Fibroblast of mammary gland (primary cell): ENCODE measurements around the gene SHROOM4.

ENCODE experiments used
- DNase-seq: peaks from one replicate; pipeline ENCODE4 v3.0.0-alpha.2; 2010; ENCODE audit warnings: low read depth
- H3K4me3 ChIP-seq: 2 replicates; pipeline ENCODE4 v1.5.1; 2011; ENCODE audit warnings: low read depth, mild to moderate bottlenecking, low read length, moderate library complexity; ENCODE audit not compliant: control insufficient read depth
- CTCF ChIP-seq: conservative IDR thresholded peaks from 2 replicates; pipeline ENCODE4 v1.5.1; 2011; ENCODE audit warnings: low read depth, low read length, inconsistent platforms; ENCODE audit not compliant: control insufficient read depth, insufficient read depth

SHROOM4 gene

GRCh38 chrX:50798783-50799182 is 15.2 kb downstream of the SHROOM4 start:
- no peak for DNase-seq
- no peak for TF ChIP-seq CTCF

GRCh38 chrX:50787099-50787498 is 26.9 kb downstream of the SHROOM4 start:
- H3K4me3 ChIP-seq, result no peak overlapping the region
- TF ChIP-seq CTCF, result no peak
- no peak for DNase-seq

More at GRCh38 chrX:50798783-50799182, 15.2 kb downstream of the SHROOM4 start:
- no peak overlapping the region for H3K4me3 ChIP-seq

GRCh38 chrX:50780144-50780543 is 33.9 kb downstream of the SHROOM4 start:
- no peak for DNase-seq
- TF ChIP-seq CTCF, result no peak
- H3K4me3 ChIP-seq, result no peak overlapping the region

GRCh38 chrX:50779694-50780093 is 34.3 kb downstream of the SHROOM4 start:
- DNase-seq, result no peak
- no peak overlapping the region for H3K4me3 ChIP-seq
- no peak for TF ChIP-seq CTCF

GRCh38 chrX:50778272-50778671 is 35.7 kb downstream of the SHROOM4 start:
- TF ChIP-seq CTCF, result no peak
- no peak overlapping the region for H3K4me3 ChIP-seq
- no peak for DNase-seq

GRCh38 chrX:50776248-50776647 is 37.7 kb downstream of the SHROOM4 start:
- no peak overlapping the region for H3K4me3 ChIP-seq
- no peak for DNase-seq
- no peak for TF ChIP-seq CTCF

- no peak overlapping the region for H3K4me3 ChIP-seq
- TF ChIP-seq CTCF, result no peak
- DNase-seq, result no peak
These were observed 42.6 kb downstream of the SHROOM4 start for GRCh38 chrX:50771382-50771781.
